ENCODE results near the gene SPECC1.
"Not testable (repeated sequence)": the region's sequence is repeated elsewhere in the genome, so short reads cannot be mapped to it uniquely, and the experiment has no call there.

The SPECC1 gene

DNA sequence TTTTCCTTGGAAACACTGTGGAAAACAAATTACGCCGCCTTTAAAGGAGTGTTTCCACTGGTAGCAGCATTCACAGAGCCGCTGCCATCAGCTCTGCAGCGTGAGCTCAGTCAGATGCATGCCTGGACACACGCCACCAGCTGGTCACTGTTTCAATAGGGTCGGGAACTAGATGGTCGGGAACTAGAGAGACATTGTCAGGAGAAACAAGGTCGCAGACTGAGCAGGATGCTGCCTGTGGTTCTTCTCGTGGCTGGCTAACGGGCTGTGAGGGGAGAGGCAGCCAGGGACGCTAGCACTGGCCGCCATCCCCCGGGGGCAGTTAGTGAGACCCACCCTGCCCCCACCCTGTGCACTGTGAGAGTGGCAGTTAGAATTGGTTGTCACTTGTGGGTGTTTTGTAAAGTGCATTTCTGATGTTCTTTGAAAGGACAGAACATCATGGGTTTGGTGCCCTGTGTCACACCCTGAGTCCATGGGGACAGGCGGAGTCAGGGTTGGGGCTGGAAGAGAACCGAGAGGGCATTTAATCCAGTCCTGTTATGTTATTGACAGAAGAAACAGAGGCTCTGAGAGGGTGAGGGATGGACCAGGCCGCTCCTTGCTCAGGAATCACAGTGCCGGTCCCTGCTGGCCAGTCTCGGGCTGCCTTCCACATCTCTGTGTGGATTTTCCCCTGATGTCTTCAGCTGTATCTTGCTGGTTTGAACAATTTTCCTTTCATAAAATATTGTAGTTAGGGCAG lies 86.3 kb downstream of the SPECC1 start:
- no peak for DNase-seq

DNA sequence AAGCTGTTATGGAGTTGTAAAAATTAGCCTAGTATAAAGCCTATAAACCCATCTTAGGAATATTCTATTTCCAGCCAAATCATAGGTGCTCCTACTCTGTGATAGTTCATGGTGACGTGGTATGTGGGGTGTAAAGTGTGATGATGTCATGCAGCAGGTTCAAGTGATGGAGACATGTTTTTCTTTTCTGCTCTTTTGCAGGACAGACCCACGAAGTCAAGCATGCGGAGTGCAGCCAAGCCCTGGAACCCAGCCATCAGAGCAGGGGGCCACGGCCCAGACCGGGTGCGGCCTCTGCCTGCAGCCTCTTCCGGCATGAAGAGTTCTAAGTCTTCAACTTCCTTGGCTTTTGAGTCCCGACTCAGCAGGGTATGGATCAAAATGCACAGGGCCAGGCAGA lies 87.3 kb downstream of the SPECC1 start:
- no peak for DNase-seq

DNA sequence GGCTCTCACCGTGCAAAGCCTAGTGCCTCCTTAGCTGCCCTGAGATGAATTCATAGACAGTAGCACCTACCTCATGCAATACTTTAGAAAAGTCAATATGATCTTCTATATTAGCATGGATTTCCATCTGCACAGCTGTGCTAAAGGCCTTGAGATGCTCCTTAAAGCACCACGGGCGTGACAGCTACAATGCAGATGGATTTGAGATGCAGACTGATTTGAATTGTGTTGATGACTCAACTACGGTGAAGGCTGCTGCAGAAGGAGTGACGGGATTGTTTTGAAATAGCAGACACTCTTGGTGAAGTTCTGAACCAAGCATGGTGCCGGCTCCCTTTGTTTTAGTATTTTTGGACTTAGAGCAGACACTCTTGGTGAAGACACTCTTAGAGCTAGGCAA lies 88.2 kb downstream of the SPECC1 start:
- no peak for DNase-seq

DNA sequence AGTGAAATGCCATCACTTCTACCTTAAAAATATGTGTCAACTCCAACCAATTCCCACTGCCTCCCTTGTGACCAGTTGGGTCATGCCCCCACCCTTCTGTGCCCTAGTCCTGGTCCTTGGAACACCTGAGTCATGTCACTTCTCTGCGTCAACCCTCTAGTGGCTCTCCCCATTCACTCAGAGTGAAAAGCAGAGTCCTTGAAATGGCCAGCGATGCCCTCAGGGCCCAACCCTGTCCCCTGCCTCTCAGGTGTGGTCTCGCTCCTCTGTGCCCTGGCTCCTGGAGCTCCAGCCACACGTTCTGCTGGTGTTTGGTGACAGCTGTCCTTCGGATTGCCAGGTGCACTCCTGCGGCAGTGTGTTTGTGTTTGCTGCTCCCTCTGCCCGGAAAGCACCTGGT lies 89.2 kb downstream of the SPECC1 start:
- DNase-seq: no peak

DNA sequence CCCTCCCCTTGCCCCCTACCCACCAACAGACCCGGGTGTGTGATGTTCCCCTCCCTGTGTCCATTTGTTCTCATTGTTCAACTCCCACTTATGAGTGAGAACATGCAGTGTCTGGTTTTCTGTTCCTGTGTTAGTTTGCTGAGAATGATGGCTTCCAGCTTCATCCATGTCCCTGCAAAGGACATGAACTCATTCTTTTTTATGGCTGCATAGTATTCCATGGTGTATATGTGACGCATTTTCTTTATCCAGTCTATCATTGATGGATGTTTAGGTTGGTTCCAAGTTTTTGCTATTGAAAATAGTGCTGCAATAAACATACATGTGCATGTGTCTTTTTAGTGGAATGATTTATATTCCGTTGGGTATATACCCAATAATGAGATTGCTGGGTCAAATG lies 91.6 kb downstream of the SPECC1 start:
- not testable (repeated sequence) for DNase-seq

DNA sequence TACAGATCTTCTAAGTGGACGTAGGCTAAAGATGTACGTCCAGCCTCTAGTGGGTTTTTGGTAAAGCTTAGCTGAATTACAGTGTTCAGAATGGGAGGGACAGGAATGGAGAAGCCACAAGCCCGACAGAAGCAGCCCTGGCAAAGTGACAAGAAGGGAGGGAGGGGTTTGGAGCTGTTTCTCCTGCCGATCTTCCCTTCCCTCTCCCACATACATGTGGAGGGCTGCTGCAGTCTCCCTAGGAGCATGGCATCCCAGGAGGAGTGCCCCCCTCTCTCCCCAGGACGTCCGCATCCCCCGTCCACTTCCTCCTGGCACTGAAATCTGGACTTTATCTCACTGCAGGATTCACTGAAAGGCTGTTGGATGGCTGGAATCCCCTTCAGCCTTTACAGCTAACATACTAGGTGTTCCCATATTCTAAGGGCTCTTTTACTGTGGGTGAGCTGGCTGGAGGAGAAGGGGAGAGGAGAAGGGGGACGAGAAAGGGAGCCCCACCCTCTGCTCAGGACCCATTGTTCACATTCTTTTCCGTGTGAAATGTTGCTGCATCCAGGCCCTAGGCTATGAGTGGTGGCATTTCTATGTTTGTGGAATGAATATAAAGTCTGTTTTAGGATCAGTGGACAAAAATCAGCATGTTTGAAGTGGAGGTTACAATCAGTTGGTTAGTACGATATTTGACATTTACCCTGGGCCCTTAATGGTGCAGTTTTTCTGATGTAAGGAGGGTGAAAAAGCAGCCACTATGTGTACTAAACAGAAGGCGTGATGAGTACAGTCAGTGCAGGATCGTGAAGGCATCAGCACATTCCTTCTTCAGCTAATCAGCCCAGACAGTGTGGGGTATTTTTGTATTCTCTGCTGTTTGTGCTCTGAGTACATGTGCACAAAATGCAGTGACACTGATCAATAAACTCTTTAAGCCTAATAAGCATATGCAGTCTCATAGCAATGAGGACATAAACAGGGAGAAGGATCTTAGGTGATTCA lies 94.6 kb downstream of the SPECC1 start:
- no peak for DNase-seq

DNA sequence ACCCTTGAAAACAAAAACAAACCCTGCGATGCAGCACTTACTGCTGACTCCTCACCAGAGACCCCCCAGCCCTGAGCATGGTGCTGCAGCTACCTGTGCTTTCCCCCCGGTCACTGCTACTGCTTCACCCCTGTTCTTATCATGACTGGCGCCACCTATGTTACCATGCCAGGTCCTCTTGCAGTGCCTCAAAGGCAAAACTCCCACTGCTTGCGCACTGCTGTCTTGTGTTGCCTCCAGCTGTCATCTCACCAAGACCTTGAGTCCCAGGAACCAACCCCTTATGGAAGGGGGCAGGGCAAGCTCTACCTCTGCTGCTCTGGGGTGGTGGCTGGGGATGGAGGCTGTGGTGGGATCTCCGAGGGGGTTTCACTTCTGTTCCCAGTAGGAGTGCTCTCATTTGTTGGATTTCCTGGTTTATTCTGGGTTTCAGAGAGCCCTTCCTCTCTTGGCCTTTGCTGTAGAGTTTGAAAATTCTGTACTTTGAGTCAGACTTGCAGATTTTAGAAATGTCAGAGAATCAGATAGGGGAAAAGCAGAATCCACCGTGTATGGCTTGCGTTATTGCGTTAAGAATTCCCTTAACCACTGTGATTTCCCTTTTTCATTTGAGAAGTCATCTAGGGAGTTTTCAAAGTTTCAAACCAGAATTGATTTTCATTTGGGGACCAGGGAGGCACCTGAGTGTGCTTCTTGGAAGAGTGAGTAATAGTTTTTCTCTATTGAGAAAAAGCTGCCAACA lies 96.6 kb downstream of the SPECC1 start:
- no peak for DNase-seq

DNA sequence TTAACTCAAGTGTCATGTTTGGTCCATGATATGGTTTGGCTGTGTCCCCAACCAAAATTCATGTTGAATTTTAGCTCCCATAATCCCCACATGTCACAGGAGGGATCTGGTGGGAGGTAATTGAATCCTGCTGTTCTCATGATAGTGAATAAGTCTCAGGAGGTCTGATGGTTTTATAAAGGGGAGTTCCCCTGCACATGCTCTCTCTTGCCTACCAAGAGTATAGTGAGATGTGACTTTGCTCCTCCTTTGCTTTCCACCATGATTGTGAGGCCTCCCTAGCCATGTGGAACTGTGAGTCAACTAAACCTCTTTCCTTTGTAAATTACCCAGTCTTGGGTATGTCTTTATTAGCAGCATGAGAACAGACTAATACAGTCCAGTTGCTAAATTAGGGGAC lies 97.3 kb downstream of the SPECC1 start:
- not testable (repeated sequence) for DNase-seq

DNA sequence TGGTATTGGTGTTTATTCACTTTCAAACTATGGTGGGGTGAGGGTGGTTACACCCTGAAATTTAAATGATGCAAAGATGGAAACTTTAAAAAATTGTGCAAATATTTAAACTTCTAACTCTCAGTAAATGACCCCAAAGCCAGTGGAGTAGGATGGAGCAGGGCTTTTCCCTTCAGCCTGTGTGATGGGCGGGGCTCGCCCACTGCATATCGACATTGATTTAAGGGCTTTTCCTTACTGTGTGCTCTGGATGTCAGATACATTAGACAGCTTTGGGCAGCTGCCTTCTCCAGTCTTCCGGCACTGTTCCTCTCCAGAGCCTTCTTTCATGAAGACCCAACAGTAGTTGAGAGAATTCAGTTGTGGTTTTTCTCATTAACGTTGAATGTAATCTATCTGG lies 99.9 kb downstream of the SPECC1 start:
- no peak for DNase-seq

DNA sequence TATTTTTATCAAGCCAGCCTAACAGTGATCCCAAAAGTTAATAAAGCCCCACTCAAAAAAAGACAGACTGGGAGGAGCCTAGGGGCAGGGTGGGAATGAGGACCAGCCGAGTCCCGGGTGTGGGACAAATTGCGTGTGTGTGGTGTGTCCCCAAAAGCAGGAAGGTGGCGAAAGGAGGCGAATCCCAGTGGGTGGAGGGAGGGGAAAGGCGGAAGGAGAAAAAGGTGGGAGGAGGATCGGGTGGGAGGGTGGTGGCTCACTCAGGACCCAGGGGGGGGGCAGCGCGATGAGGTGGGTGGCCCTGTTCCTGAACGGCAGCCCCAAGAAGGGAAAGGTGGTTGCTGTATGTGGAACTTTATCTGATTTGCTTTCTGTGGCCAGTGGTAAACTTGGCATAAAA lies 102.4 kb downstream of the SPECC1 start:
- no peak for DNase-seq

DNA sequence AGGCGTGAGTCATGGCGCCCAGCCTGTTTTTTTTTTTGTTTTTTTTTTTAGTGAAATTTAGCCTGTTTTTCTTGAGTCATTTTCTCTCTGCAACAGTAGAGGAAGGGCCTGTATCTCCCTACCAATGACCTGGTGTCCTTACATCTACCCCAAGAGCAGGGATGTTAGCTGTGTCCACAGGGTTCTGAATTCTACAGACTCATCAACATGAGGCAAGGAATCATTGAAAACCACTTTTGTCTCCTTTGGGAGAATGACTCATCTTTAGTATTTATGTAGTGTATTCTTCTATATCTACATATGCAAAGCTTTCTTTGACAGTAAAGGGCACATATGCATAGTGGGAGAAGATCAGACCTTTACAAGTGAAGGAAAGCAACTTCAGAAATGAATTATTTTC lies 105.3 kb downstream of the SPECC1 start:
- no peak for DNase-seq

DNA sequence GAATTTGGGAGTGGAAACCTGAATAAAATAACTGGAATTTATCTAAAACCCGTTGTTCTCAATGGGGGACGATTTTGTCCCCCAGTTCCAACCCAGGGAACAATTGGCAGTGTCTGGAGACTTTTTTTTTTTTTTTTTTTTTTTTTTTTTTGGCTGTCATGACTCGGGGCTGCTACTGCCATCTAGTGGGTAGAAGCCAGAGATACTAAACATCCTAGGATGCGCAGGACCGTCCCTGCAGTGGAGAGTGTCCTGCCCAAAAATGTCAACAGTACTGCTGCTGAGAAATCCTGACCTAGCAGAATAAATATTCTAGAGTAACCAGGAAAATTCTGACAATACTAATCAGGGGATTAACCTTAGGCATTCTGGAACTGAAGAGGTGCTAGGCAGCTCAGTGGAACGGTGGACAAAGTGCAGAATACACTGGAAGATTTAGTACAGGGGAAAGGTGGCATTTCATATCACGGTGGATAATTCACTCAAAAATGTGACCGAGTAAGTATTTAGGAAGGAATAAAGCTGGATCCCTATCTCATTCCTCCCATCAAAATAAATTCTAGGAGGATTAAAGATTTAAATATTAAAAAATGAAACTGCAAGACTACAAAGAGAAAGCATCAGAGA lies 107.6 kb downstream of the SPECC1 start:
- DNase-seq: peak; percentile 54 to 55

DNA sequence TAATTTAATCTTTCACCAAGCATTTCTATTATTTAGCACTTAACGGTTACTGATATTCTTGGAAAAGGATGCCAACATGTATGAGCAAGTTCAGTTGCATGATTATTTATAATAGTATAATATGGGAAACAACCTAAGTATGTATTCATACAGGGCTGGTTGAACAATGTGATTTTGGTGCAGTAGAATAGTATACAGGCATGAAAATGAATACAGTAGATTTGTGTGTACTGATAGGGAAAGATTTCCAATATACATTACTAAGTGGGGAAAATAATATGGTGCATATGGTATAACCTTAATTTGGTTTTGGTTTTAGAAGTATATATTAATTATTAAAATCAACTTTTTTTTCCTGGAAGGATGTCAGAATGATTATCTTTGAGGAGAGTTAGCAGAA lies 109.1 kb downstream of the SPECC1 start:
- DNase-seq: no peak

DNA sequence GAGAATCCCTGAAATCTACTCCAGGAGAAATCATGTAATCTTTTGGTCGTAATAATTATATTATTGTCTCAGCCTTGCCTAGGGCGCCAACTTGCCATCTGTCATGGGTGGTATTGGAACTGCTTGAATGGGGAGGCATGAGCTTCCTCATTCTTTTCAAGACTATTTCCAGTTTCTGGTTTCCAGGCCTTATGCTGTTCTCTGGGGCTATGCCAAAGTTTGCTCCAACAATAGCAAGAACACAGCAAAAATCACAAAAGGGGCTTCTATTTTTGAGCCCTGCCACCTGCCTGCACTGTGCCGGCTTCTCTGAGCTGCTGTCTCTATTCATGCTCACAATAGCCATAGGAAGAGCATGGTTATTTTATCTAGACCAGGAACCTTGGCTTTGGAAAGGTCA lies 111.7 kb downstream of the SPECC1 start:
- DNase-seq: no peak

DNA sequence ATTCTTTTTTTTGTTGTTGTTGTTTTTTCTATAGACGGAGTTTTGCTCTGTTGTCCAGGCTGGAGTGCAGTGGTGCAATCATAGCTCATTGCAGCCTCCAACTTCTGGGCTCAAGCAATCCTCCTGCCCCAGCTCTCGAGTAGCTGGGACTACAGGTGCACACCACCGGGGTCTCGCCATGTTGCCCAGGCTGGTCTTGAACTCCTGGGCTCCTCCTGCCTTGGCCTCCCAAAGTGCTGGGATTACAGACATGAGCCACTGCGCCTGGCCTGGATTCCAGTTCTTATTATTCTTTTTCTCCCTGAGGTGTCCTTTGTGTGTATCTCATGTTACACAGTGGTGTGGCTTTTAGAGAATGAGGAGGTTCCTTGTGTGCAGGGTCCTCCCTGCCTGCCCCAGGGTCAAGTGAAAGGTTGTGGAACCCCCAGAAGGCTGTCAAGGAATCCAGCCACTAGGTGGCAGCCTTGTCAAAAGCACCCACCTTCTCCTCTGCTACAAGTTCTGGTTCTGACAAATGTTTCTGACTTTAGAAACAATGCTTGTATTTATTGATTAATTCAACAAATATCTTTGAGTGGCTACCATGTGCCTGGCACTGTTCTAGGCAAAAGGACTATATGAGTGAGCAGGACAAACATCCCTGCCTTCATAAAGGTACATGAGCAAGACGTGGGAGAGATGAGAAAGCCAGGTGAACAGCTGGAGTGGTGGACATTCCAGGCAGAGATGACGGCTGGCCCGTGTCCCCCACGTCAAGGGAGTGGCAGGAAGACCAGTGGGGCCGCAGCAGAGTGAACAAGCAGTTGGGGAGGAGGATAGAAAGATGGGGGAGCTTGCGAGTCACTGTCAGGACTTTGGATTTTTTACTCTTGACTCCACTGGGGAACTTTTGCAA lies 112.4 kb downstream of the SPECC1 start:
- DNase-seq: peak; percentile 75 to 79

DNA sequence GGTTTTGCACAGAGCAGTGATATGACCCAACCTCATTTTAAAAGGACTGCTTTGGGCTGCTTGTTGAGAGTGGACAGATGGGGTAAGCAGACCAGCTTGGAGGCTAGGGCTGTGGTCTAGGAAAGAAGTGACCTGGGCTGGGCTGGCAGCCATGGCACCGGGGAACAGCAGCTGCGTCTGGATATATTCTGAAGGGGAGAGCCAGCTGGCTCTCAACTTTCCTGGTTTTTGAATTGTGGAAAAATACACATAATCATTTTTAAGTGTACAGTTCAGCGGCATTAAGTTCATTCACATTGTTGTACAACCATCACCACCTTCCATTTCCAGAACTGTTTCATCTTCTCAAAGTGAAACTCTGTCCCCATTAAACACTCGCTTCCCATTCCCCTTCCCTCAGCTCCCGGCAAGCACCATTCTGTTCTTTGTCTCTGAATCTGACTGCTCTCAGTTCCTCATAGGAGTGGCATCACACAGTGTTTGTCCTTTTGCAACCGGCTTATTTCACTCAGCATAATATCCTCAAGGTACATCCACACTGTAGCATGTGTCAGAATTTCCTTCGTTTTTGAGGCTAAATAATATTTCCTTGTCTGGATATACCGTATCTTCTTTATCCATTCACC lies 113.2 kb downstream of the SPECC1 start:
- no peak for DNase-seq

DNA sequence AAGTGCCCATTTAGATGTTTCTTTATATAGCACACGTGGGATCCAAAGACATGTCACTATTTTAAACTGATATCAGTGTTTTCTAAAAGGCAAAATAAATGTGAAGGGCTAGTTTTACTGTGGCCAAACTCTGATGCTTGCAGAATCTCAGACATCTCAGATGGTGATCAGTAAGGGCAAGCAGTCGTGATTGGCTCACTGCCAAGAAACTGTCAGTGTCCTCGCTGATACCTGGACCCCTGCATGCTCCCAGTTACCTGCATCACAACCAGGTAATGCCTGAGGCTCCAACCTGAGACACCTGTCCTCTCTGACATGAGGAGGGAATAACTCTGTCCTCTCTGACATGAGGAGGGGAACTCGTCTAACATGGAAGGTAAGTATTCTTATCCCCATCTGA lies 114.0 kb downstream of the SPECC1 start:
- DNase-seq: no peak

DNA sequence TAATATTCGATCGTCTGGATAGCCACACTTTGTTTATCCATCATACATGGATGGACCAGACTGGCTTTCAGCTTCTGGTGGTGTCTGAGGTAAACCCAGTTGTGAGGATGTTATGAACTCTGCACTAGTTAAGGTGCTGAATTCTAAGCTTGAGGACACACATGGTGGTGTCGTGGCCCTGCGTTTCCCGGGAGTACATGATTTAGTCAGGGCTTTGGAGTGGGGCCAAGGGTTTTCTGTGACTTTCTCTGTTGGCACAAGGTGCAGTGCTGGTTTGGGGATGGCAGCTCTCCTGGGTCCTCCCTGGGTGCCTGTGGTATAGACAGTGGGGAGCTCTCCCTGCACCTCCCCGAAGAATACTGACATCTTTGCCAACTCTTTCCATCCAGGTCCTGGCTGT lies 116.6 kb downstream of the SPECC1 start:
- DNase-seq: no peak

DNA sequence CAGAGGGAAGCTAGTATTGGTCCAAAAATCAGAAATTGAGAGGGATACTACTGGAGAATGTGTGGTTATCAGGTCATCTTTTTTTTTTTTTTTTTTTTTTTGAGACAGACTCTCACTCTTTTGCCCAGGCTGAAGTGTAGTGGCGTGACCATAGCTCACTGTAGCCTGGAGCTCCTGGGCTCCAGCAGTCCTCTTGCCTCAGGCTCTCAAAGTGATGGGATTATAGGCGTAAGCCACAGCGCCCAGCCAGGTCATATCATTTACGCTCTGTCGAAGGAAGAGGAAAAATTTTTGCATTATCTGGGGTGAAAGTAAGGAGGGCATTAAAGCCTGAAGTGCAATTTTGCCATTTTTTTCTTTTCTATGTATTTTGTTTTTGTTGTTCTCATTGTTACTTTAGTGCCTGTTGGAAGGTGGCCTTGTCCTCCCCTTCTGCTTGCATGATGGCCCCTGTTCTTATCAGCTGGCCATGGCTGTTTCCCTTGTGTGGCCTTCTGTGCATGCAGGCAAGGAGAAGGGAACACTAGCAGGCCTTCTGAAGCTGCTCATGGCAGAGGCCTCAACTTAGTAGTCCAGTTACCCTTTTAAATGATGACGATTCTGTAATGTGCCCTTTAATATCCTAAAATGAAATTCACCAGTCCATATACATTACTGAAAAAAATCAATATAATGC lies 118.3 kb downstream of the SPECC1 start:
- DNase-seq: no peak

DNA sequence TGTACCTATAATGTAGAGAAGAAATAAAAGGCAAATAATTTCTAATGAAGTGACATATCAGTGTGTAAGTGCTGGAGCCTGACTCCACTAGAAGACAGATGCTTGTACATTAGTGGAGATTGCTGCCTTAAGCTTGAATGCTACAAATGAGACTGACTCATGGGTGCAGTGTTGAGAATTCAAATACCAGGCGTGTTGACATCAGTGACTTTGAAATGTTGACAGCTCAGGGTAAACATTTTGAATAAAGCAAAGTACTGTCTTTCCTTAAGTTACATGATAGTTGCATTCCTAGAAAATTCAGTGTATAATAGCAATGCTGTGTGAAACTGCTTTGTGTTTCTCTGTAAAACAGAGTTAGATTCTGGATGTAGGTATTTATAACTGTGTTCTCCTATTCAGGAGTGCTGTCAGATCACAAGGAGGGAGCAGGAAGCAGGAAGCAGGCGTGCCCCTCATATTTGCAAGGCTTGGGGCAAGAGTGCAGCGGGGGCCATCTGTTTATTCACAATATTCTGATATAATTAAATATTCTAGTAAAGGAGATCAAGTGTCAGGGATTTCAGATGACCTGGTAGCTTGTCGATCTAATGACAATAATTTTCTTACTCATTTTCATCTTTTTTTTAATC lies 119.0 kb downstream of the SPECC1 start:
- no peak for DNase-seq

Measured in activated T-cell treated with anti-CD3 and anti-CD28 coated beads, Interleukin-2, amount 50 U/mL, for 48 hours (primary cell).